ENCODE data around the gene PARVG. TPM values are rescaled to one million over a fixed set of nuclear protein-coding genes. Genes with fewer than 3 reads are reported as not detected.

The PARVG gene
- total and polyA plus RNA-seq, 2 of the 13 experiments (the other 11 are each of a cell fraction or from before 2014, with no cell fraction given): not detected

DNA sequence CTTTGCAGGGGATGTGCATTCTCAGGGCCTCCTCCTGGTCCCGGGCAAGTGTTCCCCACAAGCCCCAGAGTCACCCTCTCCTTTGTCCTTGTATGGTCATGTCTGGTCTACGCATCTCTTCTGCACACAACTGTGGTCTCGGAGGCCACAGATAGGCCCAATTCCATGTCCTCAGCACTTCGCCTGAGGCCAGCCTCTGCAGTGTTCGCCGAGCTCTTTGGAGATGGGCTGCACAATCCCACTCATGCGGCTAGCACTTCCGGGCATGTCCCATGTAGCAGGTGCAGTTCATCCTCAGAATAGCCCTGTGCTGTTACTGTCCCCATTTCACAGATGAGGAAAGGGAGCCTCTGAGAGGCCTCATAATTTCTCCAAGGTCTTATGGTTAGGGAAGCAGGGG lies 7.6 kb downstream of the PARVG start:
- CTCF ChIA-PET (ENCODE audit: low intra/inter-chr PET ratio, low total read pairs): no interaction called here
- POLR2A ChIA-PET: no interaction called here
- Histone ChIP-seq H3K27me3 (ENCODE audit: control insufficient read depth in 1 of 2, insufficient read depth in 2 of 2, low read length in 2 of 2) (peaks cover 1 to 23% of the 10 kb centered on the region in 2 experiments; a peak in 3 of 5 replicates), H3K4me2 (ENCODE audit: low read depth, low read length) (no peak overlapping the region), H3K9ac (ENCODE audit: insufficient read depth, low read depth, low read length) (no peak overlapping the region), H3K4me1 (ENCODE audit: insufficient read depth, low read length) (no peaks in the 10 kb centered on the region), H2AFZ (ENCODE audit: low read length) (no peak overlapping the region), H3K9me3 (ENCODE audit: low read length) (no peaks in the 10 kb centered on the region), H3K4me3 (replicated peaks in 1 of 3; ENCODE audit: insufficient read depth in 1 of 3, low read depth in 2 of 3, low read length in 3 of 3) (no peak overlapping the region), H3K27ac (ENCODE audit: extremely low read length, insufficient read depth, low read length) (no peak overlapping the region), H3K79me2 (ENCODE audit: insufficient read depth, low read length) (no peaks in the 10 kb centered on the region), H4K20me1 (ENCODE audit: insufficient read depth, low read length) (no peaks in the 10 kb centered on the region), H3K36me3 (replicated peaks in 1 of 2; ENCODE audit: control insufficient read depth in 1 of 2, insufficient read depth in 2 of 2, low read length in 2 of 2) (no peaks in the 10 kb centered on the region)
- ATAC-seq: no peak
- WGBS (ENCODE audit: low lambda C conversion rate): 59% methylated on average over 5 of the region's 8 CpGs
- intact Hi-C loops (cut with micrococcal nuclease; ENCODE audit: unreplicated experiment) (no loop called here), in situ Hi-C loops (cut with HindIII; ENCODE audit: extremely low pct_ligation_motif_present, low pct_unique_long_range_greater_than_20kb) (no loop called here)
- no peak for DNase-seq (ENCODE audit: low spot score)
- TF ChIP-seq CC2D1A (CRISPR knock-in tag; IDR thresholded peaks at IDR 0.05) (no peak), PAWR (CRISPR knock-in tag; IDR thresholded peaks at IDR 0.05; ENCODE audit: borderline replicate concordance) (no peak), RFXANK (CRISPR knock-in tag; IDR thresholded peaks at IDR 0.05) (no peak), IKZF1 (IDR thresholded peaks at IDR 0.05) (no peak), POLR2AphosphoS5 (IDR thresholded peaks at IDR 0.05; ENCODE audit: low read depth, low read length) (no peak)
- no peak for FAIRE-seq
- BruUV-seq (replicated peaks): no TSS peak

DNA sequence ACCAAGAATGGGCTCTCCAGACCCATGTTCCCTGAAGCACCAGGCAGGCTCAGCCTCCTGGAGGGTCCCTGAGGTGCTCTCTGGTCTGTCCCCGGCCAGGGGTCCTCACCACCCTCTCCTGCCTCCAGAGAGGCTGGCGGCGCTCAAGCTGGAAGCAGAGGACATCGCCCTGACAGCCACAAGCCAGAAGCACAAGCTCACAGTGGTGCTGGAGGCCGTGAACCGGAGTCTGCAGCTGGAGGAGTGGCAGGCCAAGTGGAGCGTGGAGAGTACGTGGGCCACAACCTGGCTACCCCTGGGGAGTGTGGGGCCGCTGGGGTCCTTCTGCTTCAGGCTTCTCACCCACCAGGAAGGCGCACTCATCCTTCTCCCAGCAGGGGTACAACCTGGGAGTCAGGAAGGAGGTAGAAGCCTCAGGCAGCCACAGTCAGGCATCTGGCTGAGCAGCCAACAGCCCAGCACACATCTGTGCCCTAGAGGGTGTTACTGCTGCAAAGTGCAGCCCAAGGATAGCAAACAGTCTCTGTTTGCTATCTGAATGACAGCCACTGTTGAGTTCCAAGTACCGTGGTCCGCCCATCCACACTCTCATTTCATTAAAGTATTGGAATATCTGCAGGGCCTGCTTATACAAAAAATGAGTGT lies 8.4 kb downstream of the PARVG start:
- H3K4me2 ChIP-seq (ENCODE audit: low read depth, low read length): no peak overlapping the region
- in situ Hi-C loops (cut with HindIII; ENCODE audit: extremely low pct_ligation_motif_present, low pct_unique_long_range_greater_than_20kb) (no loop called here), intact Hi-C loops (cut with micrococcal nuclease; ENCODE audit: unreplicated experiment) (no loop called here)
- POLR2A ChIA-PET: no interaction called here
- FAIRE-seq: no peak
- no peaks in the 10 kb centered on the region for H4K20me1 ChIP-seq (ENCODE audit: insufficient read depth, low read length)
- no peak overlapping the region for H2AFZ ChIP-seq (ENCODE audit: low read length)
- H3K36me3 ChIP-seq (replicated peaks in 1 of 2; ENCODE audit: control insufficient read depth in 1 of 2, insufficient read depth in 2 of 2, low read length in 2 of 2): no peaks in the 10 kb centered on the region
- H3K79me2 ChIP-seq (ENCODE audit: insufficient read depth, low read length): no peaks in the 10 kb centered on the region
- 10% methylated on average over 2 of the region's 12 CpGs for WGBS (ENCODE audit: low lambda C conversion rate)
- CTCF ChIA-PET (ENCODE audit: low intra/inter-chr PET ratio, low total read pairs): no interaction called here
- H3K9me3 ChIP-seq (ENCODE audit: low read length): no peaks in the 10 kb centered on the region
- H3K27ac ChIP-seq (ENCODE audit: extremely low read length, insufficient read depth, low read length): no peak overlapping the region
- no TSS peak for BruUV-seq (replicated peaks)
- H3K4me1 ChIP-seq (ENCODE audit: insufficient read depth, low read length): no peaks in the 10 kb centered on the region
- H3K27me3 ChIP-seq (ENCODE audit: control insufficient read depth in 1 of 2, insufficient read depth in 2 of 2, low read length in 2 of 2): peaks cover 1 to 16% of the 10 kb centered on the region in 2 experiments; a peak in 3 of 5 replicates
- DNase-seq (ENCODE audit: low spot score): no peak
- peak; percentile 36; the same call in 2 of the 3 replicates for ATAC-seq
- no peak overlapping the region for H3K9ac ChIP-seq (ENCODE audit: insufficient read depth, low read depth, low read length)
- no peak overlapping the region for H3K4me3 ChIP-seq (replicated peaks in 1 of 3; ENCODE audit: insufficient read depth in 1 of 3, low read depth in 2 of 3, low read length in 3 of 3)
- TF ChIP-seq, protein P1, sequence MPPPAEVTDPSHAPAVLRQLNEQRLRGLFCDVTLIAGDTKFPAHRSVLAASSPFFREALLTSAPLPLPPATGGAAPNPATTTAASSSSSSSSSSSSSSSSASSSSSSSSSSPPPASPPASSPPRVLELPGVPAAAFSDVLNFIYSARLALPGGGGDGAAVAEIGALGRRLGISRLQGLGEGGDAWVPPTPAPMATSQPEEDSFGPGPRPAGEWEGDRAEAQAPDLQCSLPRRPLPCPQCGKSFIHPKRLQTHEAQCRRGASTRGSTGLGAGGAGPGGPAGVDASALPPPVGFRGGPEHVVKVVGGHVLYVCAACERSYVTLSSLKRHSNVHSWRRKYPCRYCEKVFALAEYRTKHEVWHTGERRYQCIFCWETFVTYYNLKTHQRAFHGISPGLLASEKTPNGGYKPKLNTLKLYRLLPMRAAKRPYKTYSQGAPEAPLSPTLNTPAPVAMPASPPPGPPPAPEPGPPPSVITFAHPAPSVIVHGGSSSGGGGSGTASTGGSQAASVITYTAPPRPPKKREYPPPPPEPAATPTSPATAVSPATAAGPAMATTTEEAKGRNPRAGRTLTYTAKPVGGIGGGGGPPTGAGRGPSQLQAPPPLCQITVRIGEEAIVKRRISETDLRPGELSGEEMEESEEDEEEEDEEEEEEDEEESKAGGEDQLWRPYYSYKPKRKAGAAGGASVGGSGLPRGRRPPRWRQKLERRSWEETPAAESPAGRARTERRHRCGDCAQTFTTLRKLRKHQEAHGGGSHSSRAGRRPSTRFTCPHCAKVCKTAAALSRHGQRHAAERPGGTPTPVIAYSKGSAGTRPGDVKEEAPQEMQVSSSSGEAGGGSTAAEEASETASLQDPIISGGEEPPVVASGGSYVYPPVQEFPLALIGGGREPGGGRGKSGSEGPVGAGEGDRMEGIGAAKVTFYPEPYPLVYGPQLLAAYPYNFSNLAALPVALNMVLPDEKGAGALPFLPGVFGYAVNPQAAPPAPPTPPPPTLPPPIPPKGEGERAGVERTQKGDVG (CRISPR knock-in tag; IDR thresholded peaks at IDR 0.05; ENCODE audit: borderline replicate concordance): no peak
- TF ChIP-seq, protein P2, sequence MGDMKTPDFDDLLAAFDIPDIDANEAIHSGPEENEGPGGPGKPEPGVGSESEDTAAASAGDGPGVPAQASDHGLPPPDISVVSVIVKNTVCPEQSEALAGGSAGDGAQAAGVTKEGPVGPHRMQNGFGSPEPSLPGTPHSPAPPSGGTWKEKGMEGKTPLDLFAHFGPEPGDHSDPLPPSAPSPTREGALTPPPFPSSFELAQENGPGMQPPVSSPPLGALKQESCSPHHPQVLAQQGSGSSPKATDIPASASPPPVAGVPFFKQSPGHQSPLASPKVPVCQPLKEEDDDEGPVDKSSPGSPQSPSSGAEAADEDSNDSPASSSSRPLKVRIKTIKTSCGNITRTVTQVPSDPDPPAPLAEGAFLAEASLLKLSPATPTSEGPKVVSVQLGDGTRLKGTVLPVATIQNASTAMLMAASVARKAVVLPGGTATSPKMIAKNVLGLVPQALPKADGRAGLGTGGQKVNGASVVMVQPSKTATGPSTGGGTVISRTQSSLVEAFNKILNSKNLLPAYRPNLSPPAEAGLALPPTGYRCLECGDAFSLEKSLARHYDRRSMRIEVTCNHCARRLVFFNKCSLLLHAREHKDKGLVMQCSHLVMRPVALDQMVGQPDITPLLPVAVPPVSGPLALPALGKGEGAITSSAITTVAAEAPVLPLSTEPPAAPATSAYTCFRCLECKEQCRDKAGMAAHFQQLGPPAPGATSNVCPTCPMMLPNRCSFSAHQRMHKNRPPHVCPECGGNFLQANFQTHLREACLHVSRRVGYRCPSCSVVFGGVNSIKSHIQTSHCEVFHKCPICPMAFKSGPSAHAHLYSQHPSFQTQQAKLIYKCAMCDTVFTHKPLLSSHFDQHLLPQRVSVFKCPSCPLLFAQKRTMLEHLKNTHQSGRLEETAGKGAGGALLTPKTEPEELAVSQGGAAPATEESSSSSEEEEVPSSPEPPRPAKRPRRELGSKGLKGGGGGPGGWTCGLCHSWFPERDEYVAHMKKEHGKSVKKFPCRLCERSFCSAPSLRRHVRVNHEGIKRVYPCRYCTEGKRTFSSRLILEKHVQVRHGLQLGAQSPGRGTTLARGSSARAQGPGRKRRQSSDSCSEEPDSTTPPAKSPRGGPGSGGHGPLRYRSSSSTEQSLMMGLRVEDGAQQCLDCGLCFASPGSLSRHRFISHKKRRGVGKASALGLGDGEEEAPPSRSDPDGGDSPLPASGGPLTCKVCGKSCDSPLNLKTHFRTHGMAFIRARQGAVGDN (CRISPR knock-in tag; IDR thresholded peaks at IDR 0.05): no peak
- TF ChIP-seq HNF4A (CRISPR knock-in tag; IDR thresholded peaks at IDR 0.05): no peak
- TF ChIP-seq ZSCAN21 (CRISPR knock-in tag; IDR thresholded peaks at IDR 0.05; ENCODE audit: borderline replicate concordance): no peak
- no peak for TF ChIP-seq SKI (IDR thresholded peaks at IDR 0.05; ENCODE audit: partially characterized antibody)
- TF ChIP-seq ZKSCAN1 (IDR thresholded peaks at IDR 0.05; ENCODE audit: low read length): no peak
- TF ChIP-seq ZNF180 (CRISPR knock-in tag; IDR thresholded peaks at IDR 0.05; ENCODE audit: borderline replicate concordance, low read depth): no peak
- no peak for TF ChIP-seq HOXA3 (CRISPR knock-in tag; IDR thresholded peaks at IDR 0.05)
